T-helper 17 cell (primary cell): ENCODE data around the gene CDS2. TPM values are rescaled to one million over a fixed set of nuclear protein-coding genes. Genes with fewer than 3 reads are reported as not detected.

Source experiments
- ATAC-seq: fragments of 150-1000 bp; cut with Tn5 transposase; 2 replicates; pipeline ENCODE4 v1.10.0; 2021; ENCODE audit warnings: mild to moderate bottlenecking, moderate library complexity
- DNase-seq, 3 donors: peaks; one replicate each; pipeline versions ENCODE4 v3.0.0 to v3.0.0-alpha.2; 2020 to 2021
- H3K9me3 ChIP-seq: one replicate; pipeline ENCODE4 v1.7.0; 2013; ENCODE audit warnings: low read length, mild to moderate bottlenecking; ENCODE audit not compliant: control insufficient read depth, poor library complexity, severe bottlenecking
- H3K27ac Mint-ChIP-seq: one replicate; pipeline ENCODE4 v1.8.0; 2022; ENCODE audit warnings: mild to moderate bottlenecking, moderate library complexity, mixed read lengths
- H3K27me3 Mint-ChIP-seq: one replicate; pipeline ENCODE4 v1.8.0; 2022; ENCODE audit warnings: mixed read lengths
- H3K36me3 Mint-ChIP-seq: one replicate; pipeline ENCODE4 v1.8.0; 2022; ENCODE audit warnings: low read depth, mixed read lengths
- H3K4me1 Mint-ChIP-seq: one replicate; pipeline ENCODE4 v1.8.0; 2022; ENCODE audit warnings: mild to moderate bottlenecking, mixed read lengths
- H3K4me3 Mint-ChIP-seq: one replicate; pipeline ENCODE4 v1.8.0; 2022; ENCODE audit warnings: mild to moderate bottlenecking, moderate library complexity, mixed read lengths
- total RNA-seq, 4 donors: library from RNA in 2 of 4; stranded (reverse) in 2 of 4; gene quantifications; one replicate each; pipeline ENCODE4 v1.2.3 and lab custom pipeline; 2022 to 2026

CDS2 gene
- total RNA-seq, 2 donors from 2014 or later: 75.3 to 86.9 TPM

- Mint-ChIP-seq H3K27me3 (no peaks in the 10 kb centered on the region), H3K27ac (peak overlapping the region; percentile 76), H3K4me3 (no peak overlapping the region), H3K36me3 (peaks cover 6% of the 10 kb centered on the region), H3K4me1 (peaks cover 5% of the 10 kb centered on the region)
- ATAC-seq: no peak
- no peaks in the 10 kb centered on the region for H3K9me3 ChIP-seq
- DNase-seq: no peak
These were observed 55.9 kb downstream of the CDS2 start for GRCh38 chr20:5182615-5183254.

DNA sequence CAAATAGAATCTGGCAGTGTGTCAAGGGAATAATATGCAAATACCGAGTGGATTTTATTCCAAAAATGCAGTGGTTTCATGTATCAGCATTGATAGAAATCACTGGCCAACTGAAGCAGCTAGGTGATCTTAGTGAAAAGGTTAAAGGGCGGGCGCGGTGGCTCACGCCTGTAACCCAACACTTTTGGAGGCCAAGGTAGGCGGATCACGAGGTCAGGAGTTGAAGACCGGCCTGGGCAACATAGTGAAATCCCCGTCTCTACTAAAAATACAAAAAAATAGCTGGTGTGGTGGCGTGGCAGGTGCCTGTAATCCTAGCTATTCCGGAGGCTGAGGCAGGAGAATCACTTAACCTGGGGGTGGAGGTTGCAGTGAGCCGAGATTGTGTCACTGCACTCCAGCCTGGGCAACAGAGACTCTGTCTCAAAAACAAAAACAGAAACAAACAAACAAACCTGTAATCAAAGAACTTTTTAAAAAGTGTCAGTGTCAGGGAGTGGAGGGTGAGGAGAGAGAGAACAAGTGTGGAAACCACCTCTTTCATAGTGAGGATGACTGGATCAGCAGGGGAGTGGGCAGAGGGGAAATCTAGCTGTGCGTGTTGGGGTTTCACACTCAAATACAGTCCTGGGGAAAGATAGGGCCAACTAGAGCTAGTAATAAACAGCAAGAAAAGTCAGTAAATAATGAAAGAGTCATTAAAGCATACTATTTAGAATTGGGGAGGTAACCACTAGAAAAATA, 57.1 kb downstream of the CDS2 start:
- Mint-ChIP-seq H3K27ac (peak overlapping the region; percentile 76), H3K4me1 (peaks cover 3% of the 10 kb centered on the region), H3K36me3 (peaks cover 2% of the 10 kb centered on the region), H3K27me3 (no peaks in the 10 kb centered on the region), H3K4me3 (peak overlapping the region; percentile 67)
- no peaks in the 10 kb centered on the region for H3K9me3 ChIP-seq
- DNase-seq (no peak), ATAC-seq (no peak)

- Mint-ChIP-seq H3K36me3 (peaks cover 2% of the 10 kb centered on the region), H3K4me1 (peaks cover 3% of the 10 kb centered on the region), H3K27me3 (no peaks in the 10 kb centered on the region), H3K27ac (peak overlapping the region; percentile 76), H3K4me3 (no peak overlapping the region)
- no peak for DNase-seq
- ATAC-seq: no peak
- H3K9me3 ChIP-seq: no peaks in the 10 kb centered on the region
These were observed 57.9 kb downstream of the CDS2 start for GRCh38 chr20:5184684-5185083.

DNA sequence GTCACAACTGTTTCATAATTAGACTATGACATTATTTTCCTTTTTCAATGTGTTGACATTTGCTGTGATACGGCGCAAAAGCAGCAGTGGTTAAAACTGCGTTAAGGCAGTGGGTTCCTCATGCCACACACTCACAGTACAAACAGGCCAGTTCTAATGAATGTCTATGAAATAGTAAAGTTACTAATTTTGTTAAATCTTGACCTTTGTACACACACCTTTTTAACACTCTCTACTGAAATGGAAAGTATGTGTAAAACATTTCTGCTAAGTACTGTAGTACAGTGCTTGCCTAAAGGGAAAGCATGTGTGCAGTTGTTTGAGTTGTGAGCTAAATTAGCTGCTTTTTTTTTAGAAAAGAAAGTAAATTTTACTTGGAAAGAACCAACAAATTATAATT, 60.3 kb downstream of the CDS2 start:
- Mint-ChIP-seq H3K4me1 (peaks cover 5% of the 10 kb centered on the region), H3K4me3 (no peak overlapping the region), H3K36me3 (peaks cover 2% of the 10 kb centered on the region), H3K27ac (no peak overlapping the region), H3K27me3 (no peaks in the 10 kb centered on the region)
- H3K9me3 ChIP-seq: no peaks in the 10 kb centered on the region
- ATAC-seq (no peak), DNase-seq (no peak)

DNA sequence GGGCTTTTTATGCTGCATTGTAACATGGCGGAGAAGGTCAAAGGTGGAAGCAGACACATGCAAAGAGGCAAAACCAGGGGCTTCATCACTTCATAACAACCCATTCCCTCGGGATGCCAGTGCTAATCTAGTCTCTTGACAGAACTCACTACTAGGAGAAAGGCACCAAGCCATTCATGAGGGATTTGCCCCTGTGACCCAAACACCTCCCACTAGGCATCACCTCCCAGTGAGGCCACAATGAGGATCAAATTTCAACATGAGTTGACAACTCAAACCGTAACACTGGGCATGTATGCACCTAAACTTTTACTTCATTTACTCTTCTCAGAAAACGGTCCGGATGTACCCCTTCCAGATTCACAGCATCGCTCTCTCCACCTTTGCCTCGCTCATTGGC, 61.9 kb downstream of the CDS2 start:
- Mint-ChIP-seq H3K4me1 (peaks cover 10% of the 10 kb centered on the region), H3K36me3 (no peaks in the 10 kb centered on the region), H3K27me3 (no peaks in the 10 kb centered on the region), H3K27ac (peak overlapping the region; percentile 45), H3K4me3 (no peak overlapping the region)
- no peak for ATAC-seq
- no peaks in the 10 kb centered on the region for H3K9me3 ChIP-seq
- DNase-seq: no peak

- DNase-seq (no peak), ATAC-seq (no peak)
- H3K27me3 Mint-ChIP-seq: no peaks in the 10 kb centered on the region
- H3K9me3 ChIP-seq: no peaks in the 10 kb centered on the region
- H3K4me3 Mint-ChIP-seq: no peak overlapping the region
- no peaks in the 10 kb centered on the region for H3K36me3 Mint-ChIP-seq
- H3K27ac Mint-ChIP-seq: peak overlapping the region; percentile 72
- peaks cover 8% of the 10 kb centered on the region for H3K4me1 Mint-ChIP-seq
These were observed 63.1 kb downstream of the CDS2 start for GRCh38 chr20:5189917-5190316.

DNA sequence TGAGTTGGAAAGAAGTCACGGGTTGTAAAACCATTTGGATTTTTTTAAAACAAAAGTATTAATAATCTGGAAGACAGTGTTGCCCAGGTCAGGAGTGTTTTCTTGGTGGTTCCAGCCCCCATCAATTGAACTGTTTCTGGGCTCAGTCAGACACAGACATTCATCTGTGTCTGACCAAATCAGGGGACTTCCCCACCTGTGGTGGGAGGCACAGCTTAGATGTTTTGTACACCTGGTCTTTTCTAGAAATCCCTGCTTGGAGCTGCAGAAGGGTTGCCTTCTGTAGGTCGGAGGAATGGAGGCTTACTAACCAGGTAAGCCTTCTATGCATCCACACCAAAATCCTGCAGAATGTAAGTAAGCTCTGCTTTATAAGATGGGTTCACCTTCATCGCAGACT, 63.6 kb downstream of the CDS2 start:
- H3K4me3 Mint-ChIP-seq: no peak overlapping the region
- DNase-seq (no peak), ATAC-seq (peak; percentile 37)
- H3K27me3 Mint-ChIP-seq: no peaks in the 10 kb centered on the region
- no peaks in the 10 kb centered on the region for H3K9me3 ChIP-seq
- no peaks in the 10 kb centered on the region for H3K36me3 Mint-ChIP-seq
- H3K27ac Mint-ChIP-seq: peak overlapping the region; percentile 72
- H3K4me1 Mint-ChIP-seq: peaks cover 8% of the 10 kb centered on the region

DNA sequence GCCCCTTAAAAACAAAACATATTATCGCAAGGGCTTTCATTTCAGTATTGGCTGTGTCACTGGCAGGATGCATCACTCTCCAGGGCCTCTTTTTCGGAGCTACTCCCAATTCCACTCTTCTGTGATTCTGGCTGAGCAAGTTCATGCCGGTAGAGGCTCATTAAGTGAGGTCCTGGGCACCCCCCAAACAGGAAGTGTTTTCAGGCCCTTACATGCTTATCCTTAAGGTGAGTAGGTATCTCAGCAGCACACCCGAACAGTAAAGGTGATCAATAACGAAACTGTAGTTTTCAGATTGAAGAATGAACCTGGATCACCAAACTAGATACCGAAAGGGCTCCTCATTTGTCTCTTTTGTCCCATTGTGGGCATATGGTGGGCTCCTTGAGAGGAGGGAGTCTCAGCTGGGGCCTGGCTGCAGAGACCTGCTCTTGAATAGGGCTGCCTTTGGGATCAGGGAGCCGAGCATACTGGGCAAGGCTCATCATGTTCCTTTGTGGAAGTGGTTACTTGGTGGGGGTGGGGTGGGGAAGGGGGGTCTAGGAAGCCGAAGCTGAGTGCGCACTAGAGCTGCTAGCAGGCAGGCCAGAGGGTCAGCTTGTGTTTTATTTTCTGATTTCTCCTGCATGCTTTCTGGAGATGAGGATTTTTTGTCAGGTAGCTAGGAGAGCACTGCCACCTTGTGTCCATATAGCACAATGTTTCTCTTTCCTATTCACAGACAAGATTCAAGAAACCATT, 65.2 kb downstream of the CDS2 start:
- peak overlapping the region; percentile 19 for H3K4me3 Mint-ChIP-seq
- DNase-seq: no peak
- H3K36me3 Mint-ChIP-seq: peaks cover 2% of the 10 kb centered on the region

GRCh38 chr20:5192570-5193431, 66.0 kb downstream of the CDS2 start:
- peaks cover 8% of the 10 kb centered on the region for H3K4me1 Mint-ChIP-seq
- H3K36me3 Mint-ChIP-seq: peaks cover 2% of the 10 kb centered on the region

More for the DNA sequence above, 65.2 kb downstream of the CDS2 start:
- Mint-ChIP-seq H3K4me1 (peaks cover 8% of the 10 kb centered on the region), H3K27ac (peak overlapping the region; percentile 67), H3K27me3 (no peaks in the 10 kb centered on the region)
- peak; percentile 76 for ATAC-seq
- H3K9me3 ChIP-seq: no peaks in the 10 kb centered on the region

GRCh38 chr20:5195655-5196054, 68.8 kb downstream of the CDS2 start:
- H3K9me3 ChIP-seq: no peaks in the 10 kb centered on the region
- Mint-ChIP-seq H3K4me3 (peak overlapping the region; percentile 31), H3K4me1 (peaks cover 12% of the 10 kb centered on the region), H3K27ac (peak overlapping the region; percentile 69), H3K27me3 (no peaks in the 10 kb centered on the region), H3K36me3 (peaks cover 7% of the 10 kb centered on the region)
- ATAC-seq (no peak), DNase-seq (no peak)

More at GRCh38 chr20:5192570-5193431, 66.0 kb downstream of the CDS2 start:
- ATAC-seq: no peak
- Mint-ChIP-seq H3K27me3 (no peaks in the 10 kb centered on the region), H3K4me3 (no peak overlapping the region), H3K27ac (peak overlapping the region; percentile 67)
- no peak for DNase-seq
- no peaks in the 10 kb centered on the region for H3K9me3 ChIP-seq

DNA sequence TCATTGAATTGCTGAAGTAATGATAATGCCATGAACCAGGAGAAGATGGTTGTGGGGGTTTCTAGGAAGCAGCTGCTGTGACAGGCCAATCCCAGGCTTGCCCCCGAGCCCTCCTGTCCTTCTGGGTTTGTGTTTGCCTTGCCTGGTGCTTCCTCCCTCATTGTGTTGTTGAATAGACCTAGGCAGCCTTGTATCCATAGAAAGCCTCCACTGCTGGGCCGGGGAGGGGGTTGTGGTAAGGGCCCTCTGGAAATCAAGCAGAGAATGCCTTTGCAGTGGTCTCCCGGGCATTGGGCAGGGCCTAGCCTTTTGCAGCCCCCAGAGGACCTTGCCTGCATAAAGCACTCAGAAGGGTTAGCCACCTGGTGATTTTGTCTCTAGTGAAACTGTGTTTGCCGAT, 69.3 kb downstream of the CDS2 start:
- no peaks in the 10 kb centered on the region for H3K9me3 ChIP-seq
- ATAC-seq (no peak), DNase-seq (no peak)
- H3K36me3 Mint-ChIP-seq: peaks cover 7% of the 10 kb centered on the region
- no peaks in the 10 kb centered on the region for H3K27me3 Mint-ChIP-seq
- H3K4me3 Mint-ChIP-seq: no peak overlapping the region
- H3K4me1 Mint-ChIP-seq: peaks cover 12% of the 10 kb centered on the region
- H3K27ac Mint-ChIP-seq: peak overlapping the region; percentile 69

GRCh38 chr20:5197270-5197827, 70.5 kb downstream of the CDS2 start:
- ATAC-seq: no peak
- Mint-ChIP-seq H3K4me1 (peaks cover 11% of the 10 kb centered on the region), H3K36me3 (peaks cover 7% of the 10 kb centered on the region), H3K27ac (peak overlapping the region; percentile 85), H3K27me3 (no peaks in the 10 kb centered on the region), H3K4me3 (no peak overlapping the region)
- no peaks in the 10 kb centered on the region for H3K9me3 ChIP-seq
- no peak for DNase-seq
